H1 (cell line): ENCODE results near the gene XPOT. TPM values are rescaled to one million over a fixed set of nuclear protein-coding genes. Genes with fewer than 3 reads are reported as not detected.

ENCODE experiments used
- CTCF ChIA-PET: fragments of 300-600 bp; sonication (Branson Sonifier 250); formaldehyde crosslinking; loops from one replicate; lab custom pipeline; 2021; ENCODE audit not compliant: partially characterized antibody; lab: Charles Lee
- POLR2A ChIA-PET: fragments of 300-600 bp; sonication (Branson Sonifier 250); formaldehyde crosslinking; loops from one replicate; lab custom pipeline; 2021; ENCODE audit warnings: inconsistent platforms; ENCODE audit not compliant: partially characterized antibody; lab: Charles Lee
- DNase-seq, 2 experiments: peaks; one replicate each; pipeline versions ENCODE4 v3.0.0 to v3.0.0-alpha.2; 2010 to 2022; ENCODE audit warnings: low spot score in 2 of 2, low read depth in 1 of 2, mixed read lengths in 1 of 2
- FAIRE-seq: peaks from 2 replicates; lab custom pipeline; 2011; peaks lifted over from hg19 to GRCh38; lab: Jason Lieb, UNC
- H2AFZ ChIP-seq: 2 replicates; pipeline ENCODE4 v1.8.1; 2012; ENCODE audit warnings: low read length, inconsistent platforms
- H2AK5ac ChIP-seq: 2 replicates; pipeline ENCODE4 v1.6.1; 2013; ENCODE audit warnings: low read depth, low read length
- H2BK120ac ChIP-seq: replicated peaks from 2 replicates; pipeline ENCODE3; 2013; ENCODE audit warnings: low read depth, low read length, inconsistent platforms
- H2BK12ac ChIP-seq: 2 replicates; pipeline ENCODE4 v1.6.1; 2013; ENCODE audit warnings: low read depth, low read length
- H2BK15ac ChIP-seq: 2 replicates; pipeline ENCODE4 v1.6.1; 2013; ENCODE audit warnings: low read length
- H2BK20ac ChIP-seq: 2 replicates; pipeline ENCODE4 v1.6.1; 2013; ENCODE audit warnings: low read length
- H2BK5ac ChIP-seq: 2 replicates; pipeline ENCODE4 v1.6.1; 2013; ENCODE audit warnings: low read depth, low read length
- H3K14ac ChIP-seq: 2 replicates; pipeline ENCODE4 v1.6.1; 2013; ENCODE audit warnings: inconsistent platforms; ENCODE audit not compliant: insufficient read length
- H3K18ac ChIP-seq: 2 replicates; pipeline ENCODE4 v1.6.1; 2013; ENCODE audit warnings: low read length; ENCODE audit errors: extremely low read depth
- H3K23ac ChIP-seq: 2 replicates; pipeline ENCODE4 v1.6.1; 2013; ENCODE audit warnings: inconsistent platforms; ENCODE audit not compliant: insufficient read length
- H3K23me2 ChIP-seq: 2 replicates; pipeline ENCODE4 v1.6.1; 2013; ENCODE audit warnings: low read depth, low read length
- H3K27ac ChIP-seq: 2 replicates; pipeline ENCODE4 v1.6.1; 2011; ENCODE audit warnings: low read depth, low read length, inconsistent platforms
- H3K27me3 ChIP-seq, 4 experiments: replicated peaks in 1 of 4; 1 replicate in 1 of 4; 2 replicates in 3 of 4; pipeline versions ENCODE4 v1.6.1 to v1.8.1; 2011 to 2013; ENCODE audit warnings: low read length in 3 of 4, mild to moderate bottlenecking in 3 of 4, inconsistent platforms in 2 of 4, mixed read lengths in 2 of 4, moderate library complexity in 1 of 4; ENCODE audit not compliant: control insufficient read depth in 3 of 4, insufficient read depth in 3 of 4; ENCODE audit errors: extremely low read depth in 1 of 4
- H3K36me3 ChIP-seq, 4 experiments: 2 replicates each; pipeline versions ENCODE4 v1.6.1 to v1.8.1; 2011 to 2013; ENCODE audit warnings: mild to moderate bottlenecking in 4 of 4, low read length in 3 of 4, moderate library complexity in 2 of 4, control low read depth in 1 of 4, inconsistent platforms in 1 of 4; ENCODE audit not compliant: insufficient read depth in 4 of 4, control insufficient read depth in 2 of 4
- H3K4ac ChIP-seq: replicated peaks from 2 replicates; pipeline ENCODE3; 2013; ENCODE audit warnings: low read length, low read depth, mixed read lengths, inconsistent platforms; ENCODE audit not compliant: insufficient read length
- H3K4me1 ChIP-seq, 4 experiments: replicated peaks in 1 of 4; 1 replicate in 1 of 4; 2 replicates in 3 of 4; pipeline versions ENCODE4 v1.6.1 to v1.8.1; 2011 to 2013; ENCODE audit warnings: low read length in 3 of 4, inconsistent platforms in 2 of 4, mixed read lengths in 1 of 4; ENCODE audit not compliant: insufficient read depth in 4 of 4, control insufficient read depth in 3 of 4
- H3K4me2 ChIP-seq, 2 experiments: 2 replicates each; pipeline versions ENCODE4 v1.6.1 to v1.8.1; 2011 to 2013; ENCODE audit warnings: low read depth in 2 of 2, low read length in 2 of 2, control low read depth in 1 of 2, inconsistent platforms in 1 of 2, mild to moderate bottlenecking in 1 of 2; ENCODE audit not compliant: insufficient read depth in 1 of 2
- H3K4me3 ChIP-seq, 4 experiments: fragments of 200-600, 300-600 bp in 1 of 4; sonication (generic), shearing (Covaris generic), sonication (Bioruptor Twin) in 1 of 4; 2 replicates each; pipeline versions ENCODE4 v1.5.1 to v1.8.1; 2011 to 2016; ENCODE audit warnings: low read length in 4 of 4, low read depth in 3 of 4, control low read depth in 2 of 4, inconsistent platforms in 2 of 4, mild to moderate bottlenecking in 2 of 4, mixed read lengths in 1 of 4, moderate library complexity in 1 of 4; ENCODE audit not compliant: insufficient read depth in 2 of 4; ENCODE audit errors: extremely low read depth in 1 of 4
- H3K56ac ChIP-seq: replicated peaks from 2 replicates; pipeline ENCODE3; 2013; ENCODE audit warnings: low read depth, mild to moderate bottlenecking, mixed read lengths, low read length, inconsistent platforms; ENCODE audit not compliant: insufficient read length
- H3K79me1 ChIP-seq: 2 replicates; pipeline ENCODE4 v1.6.1; 2013; ENCODE audit warnings: low read depth, low read length, control low read depth
- H3K79me2 ChIP-seq, 2 experiments: 2 replicates each; pipeline versions ENCODE4 v1.6.1 to v1.8.1; 2012 to 2013; ENCODE audit warnings: low read length in 2 of 2, mild to moderate bottlenecking in 2 of 2, inconsistent platforms in 1 of 2; ENCODE audit not compliant: insufficient read depth in 2 of 2, control insufficient read depth in 1 of 2
- H3K9ac ChIP-seq, 4 experiments: replicated peaks in 1 of 4; 1 replicate in 1 of 4; 2 replicates in 3 of 4; pipeline versions ENCODE4 v1.6.1 to v1.8.1; 2011 to 2013; ENCODE audit warnings: low read depth in 3 of 4, low read length in 3 of 4, control low read depth in 2 of 4, mild to moderate bottlenecking in 2 of 4, moderate library complexity in 2 of 4, inconsistent platforms in 1 of 4; ENCODE audit errors: extremely low read depth in 1 of 4
- H3K9me3 ChIP-seq, 2 experiments: 2 replicates each; pipeline versions ENCODE4 v1.6.1 to v1.8.1; 2012 to 2013; ENCODE audit warnings: mild to moderate bottlenecking in 2 of 2, moderate library complexity in 2 of 2, control low read depth in 1 of 2, inconsistent platforms in 1 of 2, low read depth in 1 of 2, low read length in 1 of 2, mixed read lengths in 1 of 2; ENCODE audit not compliant: insufficient read depth in 2 of 2
- H4K20me1 ChIP-seq, 2 experiments: replicated peaks in 1 of 2; 2 replicates each; pipeline versions ENCODE3 to v1.8.1; 2011 to 2013; ENCODE audit warnings: inconsistent platforms in 2 of 2, low read length in 2 of 2, mild to moderate bottlenecking in 1 of 2; ENCODE audit not compliant: insufficient read depth in 2 of 2, control insufficient read depth in 1 of 2
- H4K5ac ChIP-seq: 2 replicates; pipeline ENCODE4 v1.6.1; 2013; ENCODE audit warnings: low read length, low read depth, mixed read lengths, inconsistent platforms; ENCODE audit not compliant: insufficient read length
- H4K8ac ChIP-seq: 2 replicates; pipeline ENCODE4 v1.8.0; 2013; ENCODE audit warnings: mild to moderate bottlenecking, moderate library complexity, low read length, inconsistent platforms; ENCODE audit not compliant: insufficient read depth; ENCODE audit errors: extremely low read depth
- H4K91ac ChIP-seq: replicated peaks from 2 replicates; pipeline ENCODE3; 2013; ENCODE audit warnings: low read length, mixed read lengths, inconsistent platforms; ENCODE audit not compliant: insufficient read length
- FOSL1 ChIP-seq: IDR thresholded peaks from 2 replicates; pipeline ENCODE4 v1.6.1; 2011; ENCODE audit warnings: mild to moderate bottlenecking, low read depth, low read length, moderate library complexity; ENCODE audit not compliant: insufficient read depth
- KDM5A ChIP-seq: fragments of 200-600 bp; IDR thresholded peaks from 2 replicates; pipeline ENCODE4 v1.7.1; 2012; ENCODE audit warnings: mild to moderate bottlenecking, low read length, inconsistent platforms, mixed read lengths
- NANOG ChIP-seq: IDR thresholded peaks from 2 replicates; pipeline ENCODE4 v1.6.1; 2011; ENCODE audit warnings: low read length, low read depth, mild to moderate bottlenecking, inconsistent platforms; ENCODE audit not compliant: insufficient read depth, poor library complexity, severe bottlenecking
- SIN3A ChIP-seq, 2 experiments: IDR thresholded peaks in 1 of 2; conservative IDR thresholded peaks in 1 of 2; 2 replicates each; pipeline ENCODE4 v1.6.1; 2011 to 2012; ENCODE audit warnings: low read length in 2 of 2, improper control_type of control experiment in 1 of 2, low read depth in 1 of 2, mild to moderate bottlenecking in 1 of 2
- SP1 ChIP-seq: IDR thresholded peaks from 2 replicates; pipeline ENCODE4 v1.6.1; 2011; ENCODE audit warnings: low read depth, low read length
- ZNF274 ChIP-seq: IDR thresholded peaks from 2 replicates; pipeline ENCODE4 v1.7.0; 2012; ENCODE audit warnings: low read length, borderline replicate concordance; ENCODE audit errors: extremely low read depth
- whole genome bisulfite sequencing, 2 experiments: shearing (Covaris generic) in 1 of 2; methylation state at CpG; one replicate each; pipeline versions ENCODE4 v1.1.6 to v1.1.7; 2013 to 2015; ENCODE audit warnings: low lambda C conversion rate in 2 of 2, mixed read lengths in 2 of 2, inconsistent platforms in 1 of 2, low coverage in 1 of 2, missing lambda C conversion rate in 1 of 2; ENCODE audit not compliant: insufficient replicate concordance in 2 of 2, insufficient coverage in 1 of 2, insufficient read length in 1 of 2; ENCODE audit errors: extremely low coverage in 1 of 2, missing lambda C conversion rate in 1 of 2; 5-methylcytosine and 5-hydroxymethylcytosine counted together
- polyA plus RNA-seq, 7 experiments: library from polyadenylated mRNA; depleted of rRNA in 3 of 7; stranded (reverse) in 5 of 7; unstranded in 2 of 7; fragments of >200 nt in 5 of 7; fragments of 200-250 nt in 2 of 7; gene quantifications; 1 replicate in 5 of 7; 2 replicates in 1 of 7; 4 replicates in 1 of 7; pipeline versions ENCODE4 v1.2.1 to v1.2.3, GENCODE V29; 2011 to 2013; ENCODE audit warnings: missing spikeins in 2 of 7, mixed read lengths in 2 of 7
- total RNA-seq: library from RNA; stranded (reverse); fragmentation: NEBNext Ultra II Directional; extraction: Animal tissue kit (Norgen Biotek cat#: 25700); gene quantifications from 2 replicates; pipeline ENCODE4 v1.2.1, GENCODE V29; 2021

XPOT gene
- total and polyA plus RNA-seq, 2 of the 8 experiments (the other 6 are each of a cell fraction or from before 2014, with no cell fraction given), result 38.8 to 176 TPM

DNA sequence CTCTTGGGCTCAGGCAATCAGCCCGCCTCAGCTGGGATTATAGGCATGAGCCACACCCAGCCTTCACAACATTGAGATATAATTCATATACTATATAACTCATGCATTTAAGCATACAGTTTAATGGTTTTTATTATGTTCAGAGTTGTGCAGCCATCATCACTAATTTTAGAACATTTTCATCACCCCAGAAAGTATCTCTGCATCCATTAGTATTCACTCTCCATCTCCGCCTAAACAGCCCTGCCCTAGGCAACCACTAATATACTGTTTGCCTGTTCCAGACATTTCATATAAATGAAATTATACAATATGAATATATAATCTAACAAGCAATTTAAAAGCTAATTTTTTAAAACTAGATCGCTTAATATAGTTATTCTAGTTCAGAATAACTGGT, 82.5 kb downstream of the XPOT start:
- no peak overlapping the region for H3K23ac ChIP-seq
- H4K20me1 ChIP-seq, result no peaks in the 10 kb centered on the region
- no peak overlapping the region for H3K4me3 ChIP-seq
- 92% methylated on average over 3 of the region's 3 CpGs; no CpG with 5 or more reads in 1 of the 2 experiments for WGBS, 2 experiments
- H3K9me3 ChIP-seq, result no peaks in the 10 kb centered on the region
- no peak overlapping the region for H2BK20ac ChIP-seq
- no peak overlapping the region for H3K4me2 ChIP-seq
- H2AK5ac ChIP-seq, result no peak overlapping the region
- no peak overlapping the region for H2AFZ ChIP-seq
- H3K36me3 ChIP-seq, result peaks cover 5 to 57% (median 22%) of the 10 kb centered on the region in 4 experiments
- no peak overlapping the region for H3K18ac ChIP-seq
- POLR2A ChIA-PET, result no interaction called here
- H3K79me1 ChIP-seq, result no peaks in the 10 kb centered on the region
- no peak overlapping the region for H2BK15ac ChIP-seq
- FAIRE-seq, result no peak
- no peak overlapping the region for H4K5ac ChIP-seq
- H3K4me1 ChIP-seq, result no peaks in the 10 kb centered on the region
- peaks cover 0 to 1% (median 0%) of the 10 kb centered on the region in 4 experiments; a peak in 1 of 7 replicates for H3K27me3 ChIP-seq
- H3K14ac ChIP-seq, result no peak overlapping the region
- H4K91ac ChIP-seq, result no peak overlapping the region
- H3K4ac ChIP-seq, result no peak overlapping the region
- H3K23me2 ChIP-seq, result no peaks in the 10 kb centered on the region
- H4K8ac ChIP-seq, result no peak overlapping the region
- no peak overlapping the region for H2BK12ac ChIP-seq
- H2BK5ac ChIP-seq, result no peak overlapping the region
- H2BK120ac ChIP-seq, result no peak overlapping the region
- H3K27ac ChIP-seq, result no peak overlapping the region
- no peaks in the 10 kb centered on the region for H3K79me2 ChIP-seq
- no peak overlapping the region for H3K9ac ChIP-seq
- no peak overlapping the region for H3K56ac ChIP-seq
- no peak for DNase-seq
- CTCF ChIA-PET, result interaction anchor here (1.8 kb wide), 1 partner anchor 63 kb away, joined by 6 read pairs; no protein-coding TSS in a partner anchor
- TF ChIP-seq FOSL1 (no peak), KDM5A (no peak), SP1 (no peak), NANOG (no peak), ZNF274 (no peak), SIN3A (conservative IDR thresholded peaks at IDR 0.05 in 1 of 2, IDR thresholded peaks at IDR 0.05 in 1 of 2; ENCODE audit: low read depth in 1 of 2, low read length in 2 of 2) (no peak)
